HG03521 (cell line): ENCODE results near the gene NXT1.

ENCODE experiments used
- ATAC-seq: cut with Tn5 transposase; IDR thresholded peaks from one replicate; pipeline ENCODE4 v1.9.1; 2021; ENCODE audit warnings: mild to moderate bottlenecking, moderate library complexity; ENCODE audit not compliant: unreplicated experiment

NXT1 gene

GRCh38 chr20:23386304-23387117, 35.9 kb downstream of the NXT1 start:
- ATAC-seq: no peak

DNA sequence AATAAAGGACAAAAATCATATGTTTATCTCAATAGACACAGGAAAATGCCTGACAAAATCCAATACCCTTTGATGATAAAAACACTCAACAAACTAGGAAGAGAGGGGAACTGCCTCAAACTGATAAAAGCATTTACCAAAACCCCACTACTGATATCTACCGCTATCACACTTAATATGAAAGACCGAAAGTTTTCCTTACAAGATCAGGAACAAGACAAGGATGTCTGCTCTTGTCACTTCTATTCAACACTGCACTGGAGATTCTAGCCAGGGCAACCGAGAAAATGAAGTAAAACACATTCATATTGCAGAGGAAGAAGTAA, 36.5 kb downstream of the NXT1 start:
- ATAC-seq: no peak

DNA sequence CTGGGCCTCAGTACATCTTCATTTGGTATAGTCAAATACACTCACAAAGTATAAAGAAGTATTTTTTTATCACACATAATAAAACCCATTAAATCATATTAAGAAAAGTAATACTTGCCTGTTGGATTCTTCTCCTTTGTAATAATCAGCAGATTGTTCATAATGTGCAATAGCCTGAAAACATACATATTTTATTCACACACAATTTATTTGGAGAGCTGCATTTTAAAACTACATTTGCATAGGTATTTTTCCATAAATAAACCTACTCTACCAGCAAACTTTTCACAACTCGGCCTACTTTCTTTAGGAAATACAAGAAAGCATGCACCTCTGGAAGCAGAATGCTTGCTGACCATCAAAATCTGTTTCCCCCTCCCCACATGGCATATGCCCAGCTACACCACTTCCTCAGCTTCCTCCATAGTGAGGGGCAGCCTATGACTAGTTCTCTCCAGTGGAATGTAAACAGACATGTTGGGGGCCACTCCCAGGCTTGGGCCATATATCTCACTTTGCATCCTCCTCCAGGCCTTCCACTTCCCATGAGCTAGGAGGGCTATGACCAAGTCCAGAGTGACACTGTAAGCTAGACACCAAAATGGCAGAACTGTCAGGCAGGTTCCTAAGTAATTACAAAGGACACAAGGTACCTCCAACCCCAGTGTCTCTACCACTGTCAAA, 39.6 kb downstream of the NXT1 start:
- ATAC-seq: no peak

DNA sequence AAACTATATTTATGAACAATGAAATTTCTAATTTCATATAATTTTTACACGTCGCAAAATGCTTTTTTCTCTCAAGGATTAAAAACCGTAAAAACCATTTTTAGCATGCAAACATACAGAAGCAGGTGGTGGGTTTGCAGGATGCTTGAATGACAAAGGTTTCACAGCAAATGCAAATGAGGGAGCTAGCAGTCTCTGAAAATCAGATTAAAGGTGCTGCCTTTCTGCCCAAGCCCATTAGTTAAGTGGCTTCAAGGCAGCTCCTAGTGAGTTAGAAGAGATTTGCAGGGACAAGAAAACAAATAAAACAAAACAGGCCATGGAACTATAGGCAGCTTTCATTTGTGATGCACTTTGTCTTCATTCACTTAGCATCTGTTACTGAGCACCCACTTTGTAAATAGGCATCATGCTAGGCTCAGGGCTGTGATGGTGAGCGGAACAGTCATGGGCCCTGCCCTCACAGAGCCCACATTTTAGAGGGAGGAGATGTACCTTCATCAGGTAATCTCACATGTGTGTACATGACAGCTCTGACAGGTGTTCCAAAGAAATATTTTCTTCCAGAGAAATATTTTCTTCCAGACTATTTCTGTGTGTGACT, 41.2 kb downstream of the NXT1 start:
- ATAC-seq: no peak

GRCh38 chr20:23393996-23394775, 43.6 kb downstream of the NXT1 start:
- ATAC-seq: no peak

DNA sequence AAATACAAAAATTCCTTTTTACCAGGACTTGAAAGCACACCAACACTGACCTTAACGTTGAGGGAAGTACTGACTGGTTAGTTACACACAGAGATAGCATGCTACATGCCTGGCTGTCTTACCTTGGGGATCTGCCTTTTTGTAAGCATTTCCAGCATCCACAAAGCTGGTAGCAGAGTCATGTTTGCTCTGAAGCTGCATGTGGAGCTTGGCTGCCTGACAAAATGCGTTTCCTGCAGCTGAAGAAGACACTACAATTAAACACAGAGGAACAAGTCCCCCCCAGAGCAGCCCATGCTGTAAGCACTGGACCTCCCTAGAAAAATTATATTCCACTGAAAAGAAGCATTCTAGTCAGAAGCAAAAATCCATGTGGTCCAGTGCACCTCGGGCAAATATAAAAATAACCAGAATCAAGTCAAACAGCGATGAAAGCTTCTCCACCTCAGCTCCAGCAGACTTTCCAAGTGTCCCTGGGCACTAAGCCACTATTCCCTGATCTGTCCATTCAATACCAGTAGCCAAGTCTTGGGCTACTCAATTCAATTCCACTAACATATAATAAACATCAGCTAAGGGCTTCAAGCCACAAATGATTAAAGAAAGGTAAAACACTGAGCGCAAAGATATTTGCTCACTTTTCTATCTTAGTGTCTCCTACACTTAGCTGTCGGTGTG, 46.5 kb downstream of the NXT1 start:
- ATAC-seq: no peak

DNA sequence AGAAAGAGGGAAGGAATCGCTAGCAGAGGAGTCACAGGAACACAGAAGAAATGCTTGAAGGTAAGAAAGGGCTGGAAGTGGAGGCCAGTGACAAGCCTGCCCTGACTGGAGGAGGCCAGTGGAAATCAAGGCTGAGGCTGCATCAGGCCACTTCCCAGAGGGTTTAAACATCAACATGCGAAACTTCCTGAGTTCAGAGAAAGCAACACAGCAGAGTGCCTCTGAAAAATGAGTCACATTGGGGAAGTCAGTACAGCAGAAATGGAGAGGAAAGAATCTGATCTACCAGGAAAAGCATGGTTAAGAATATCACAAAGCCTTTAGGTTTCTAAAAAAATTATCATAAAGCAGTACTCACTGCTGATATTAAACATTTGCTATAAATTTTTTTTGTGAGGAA, 47.4 kb downstream of the NXT1 start:
- ATAC-seq: no peak

GRCh38 chr20:23399568-23400241, 49.1 kb downstream of the NXT1 start:
- peak; percentile 84 for ATAC-seq

DNA sequence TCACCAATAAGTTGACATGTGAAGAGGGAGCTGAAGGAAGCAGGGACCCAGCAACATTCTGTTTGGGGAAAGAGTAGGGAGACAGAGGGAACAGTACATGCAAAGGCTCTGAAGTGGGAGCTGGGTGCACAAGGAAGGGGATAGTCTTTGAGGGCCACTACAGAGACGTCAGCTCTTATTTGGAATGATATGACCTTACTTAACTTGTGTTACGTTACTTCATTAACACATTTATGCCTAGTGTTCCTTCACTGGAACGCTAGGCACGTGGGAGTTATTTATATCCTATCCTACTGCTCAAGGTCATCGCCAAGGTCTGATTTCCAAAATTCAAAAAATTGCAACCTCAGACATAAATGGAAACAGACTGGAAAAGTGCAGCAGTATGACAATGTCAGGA, 50.5 kb downstream of the NXT1 start:
- ATAC-seq: no peak

- no peak for ATAC-seq
These were observed 53.2 kb downstream of the NXT1 start for GRCh38 chr20:23403751-23404150.

- ATAC-seq: no peak
These were observed 53.6 kb downstream of the NXT1 start for GRCh38 chr20:23404196-23404595.
